ENCODE results near the gene SP100. TPM values are rescaled to one million over a fixed set of nuclear protein-coding genes. Genes with fewer than 3 reads are reported as not detected.

Gene SP100
- total and polyA plus RNA-seq, 2 of the 8 experiments (the other 6 are each of a cell fraction or from before 2014, with no cell fraction given) = 0.06 to 1.1 TPM

DNA sequence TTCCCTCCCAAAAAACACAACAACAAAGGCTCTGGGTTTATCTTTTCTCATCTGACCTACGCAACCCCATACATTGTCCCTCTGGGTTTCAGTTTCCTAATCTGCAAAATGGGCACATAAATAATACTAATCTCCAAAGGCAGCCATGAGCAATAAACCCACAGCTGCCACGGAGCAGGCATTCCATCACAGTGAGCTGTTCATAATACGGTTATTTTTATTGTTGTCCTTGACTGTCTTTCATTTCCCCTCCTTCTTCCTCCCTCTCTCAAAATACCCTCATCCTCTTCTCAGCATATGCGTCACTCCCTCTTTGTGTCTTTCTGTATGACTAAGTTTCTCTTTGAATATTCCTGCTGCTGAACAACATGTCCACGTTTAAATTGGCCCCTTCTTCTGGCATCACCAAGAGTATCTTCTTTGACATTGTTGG is 166.9 kb downstream of the SP100 start:
- H3K23me2 ChIP-seq (ENCODE audit: low read depth, low read length) = no peaks in the 10 kb centered on the region
- H4K91ac ChIP-seq (replicated peaks; ENCODE audit: insufficient read length, low read length) = no peak overlapping the region
- no peak overlapping the region for H3K4ac ChIP-seq (replicated peaks; ENCODE audit: insufficient read length, low read depth, low read length)
- H2BK12ac ChIP-seq (ENCODE audit: low read depth, low read length) = no peak overlapping the region
- H3K14ac ChIP-seq (ENCODE audit: insufficient read length) = no peak overlapping the region
- TF ChIP-seq, protein P1, sequence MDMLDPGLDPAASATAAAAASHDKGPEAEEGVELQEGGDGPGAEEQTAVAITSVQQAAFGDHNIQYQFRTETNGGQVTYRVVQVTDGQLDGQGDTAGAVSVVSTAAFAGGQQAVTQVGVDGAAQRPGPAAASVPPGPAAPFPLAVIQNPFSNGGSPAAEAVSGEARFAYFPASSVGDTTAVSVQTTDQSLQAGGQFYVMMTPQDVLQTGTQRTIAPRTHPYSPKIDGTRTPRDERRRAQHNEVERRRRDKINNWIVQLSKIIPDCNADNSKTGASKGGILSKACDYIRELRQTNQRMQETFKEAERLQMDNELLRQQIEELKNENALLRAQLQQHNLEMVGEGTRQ (IDR thresholded peaks at IDR 0.05; ENCODE audit: low read length) = no peak
- TF ChIP-seq TBP (IDR thresholded peaks at IDR 0.05; ENCODE audit: low read depth, low read length) (no peak), SP2 (IDR thresholded peaks at IDR 0.05; ENCODE audit: low read length) (no peak), RAD21 (IDR thresholded peaks at IDR 0.05 in 1 of 2, conservative IDR thresholded peaks at IDR 0.05 in 1 of 2; ENCODE audit: low read depth in 2 of 2, low read length in 2 of 2) (no peak), SIN3A (conservative IDR thresholded peaks at IDR 0.05 in 1 of 2, IDR thresholded peaks at IDR 0.05 in 1 of 2; ENCODE audit: low read depth in 1 of 2, low read length in 2 of 2) (no peak), EZH2 (IDR thresholded peaks at IDR 0.05; ENCODE audit: low read depth, low read length, severe bottlenecking) (no peak), KDM5A (IDR thresholded peaks at IDR 0.05; ENCODE audit: low read length) (no peak), GABPA (IDR thresholded peaks at IDR 0.05; ENCODE audit: borderline replicate concordance, insufficient read depth, low read length) (no peak), HDAC6 (IDR thresholded peaks at IDR 0.05; ENCODE audit: low read depth, low read length) (no peak), ASH2L (IDR thresholded peaks at IDR 0.05; ENCODE audit: low read length) (no peak)
- DNase-seq (ENCODE audit: low read depth in 1 of 2, low spot score in 2 of 2) (no peak), FAIRE-seq (no peak)
- H2BK120ac ChIP-seq (replicated peaks; ENCODE audit: low read depth, low read length) = no peak overlapping the region
- H4K5ac ChIP-seq (ENCODE audit: insufficient read length, low read depth, low read length) = no peak overlapping the region
- H3K9me3 ChIP-seq (ENCODE audit: insufficient read depth in 2 of 2, low read depth in 1 of 2, low read length in 1 of 2) = no peaks in the 10 kb centered on the region
- no peaks in the 10 kb centered on the region for H4K20me1 ChIP-seq (replicated peaks in 1 of 2; ENCODE audit: control insufficient read depth in 1 of 2, insufficient read depth in 2 of 2, low read length in 2 of 2)
- H3K27ac ChIP-seq (ENCODE audit: low read depth, low read length) = no peak overlapping the region
- H3K18ac ChIP-seq (ENCODE audit: extremely low read depth, low read length) = no peak overlapping the region
- POLR2A ChIA-PET (ENCODE audit: partially characterized antibody) = no interaction called here
- CTCF ChIA-PET (ENCODE audit: partially characterized antibody) = no interaction called here
- 89% methylated on average over 5 of the region's 5 CpGs; no CpG with 5 or more reads in 1 of the 2 experiments for WGBS, 2 experiments (ENCODE audit: extremely low coverage in 1 of 2, insufficient coverage in 1 of 2, insufficient read length in 1 of 2, insufficient replicate concordance in 2 of 2, low coverage in 1 of 2, low lambda C conversion rate in 2 of 2, missing lambda C conversion rate in 1 of 2)
- H3K4me1 ChIP-seq (replicated peaks in 1 of 4; ENCODE audit: control insufficient read depth in 3 of 4, insufficient read depth in 4 of 4, low read length in 3 of 4) = no peaks in the 10 kb centered on the region
- no peaks in the 10 kb centered on the region for H3K79me1 ChIP-seq (ENCODE audit: low read depth, low read length)
- H3K27me3 ChIP-seq (replicated peaks in 1 of 4; ENCODE audit: control insufficient read depth in 3 of 4, extremely low read depth in 1 of 4, insufficient read depth in 3 of 4, low read length in 3 of 4) = no peaks in the 10 kb centered on the region
- H3K36me3 ChIP-seq (ENCODE audit: control insufficient read depth in 2 of 4, insufficient read depth in 4 of 4, low read length in 3 of 4) = no peaks in the 10 kb centered on the region
- no peak overlapping the region for H3K9ac ChIP-seq (replicated peaks in 1 of 4; ENCODE audit: extremely low read depth in 1 of 4, low read depth in 3 of 4, low read length in 3 of 4)
- H2AFZ ChIP-seq (ENCODE audit: low read length) = no peak overlapping the region
- H2BK20ac ChIP-seq (ENCODE audit: low read length) = no peak overlapping the region
- no peak overlapping the region for H2AK5ac ChIP-seq (ENCODE audit: low read depth, low read length)
- H3K4me3 ChIP-seq (ENCODE audit: extremely low read depth in 1 of 4, insufficient read depth in 2 of 4, low read depth in 3 of 4, low read length in 4 of 4) = no peak overlapping the region
- no peak overlapping the region for H2BK15ac ChIP-seq (ENCODE audit: low read length)
- no peaks in the 10 kb centered on the region for H3K79me2 ChIP-seq (ENCODE audit: control insufficient read depth in 1 of 2, insufficient read depth in 2 of 2, low read length in 2 of 2)
- H2BK5ac ChIP-seq (ENCODE audit: low read depth, low read length) = no peak overlapping the region
- H3K23ac ChIP-seq (ENCODE audit: insufficient read length) = no peak overlapping the region
- no peak overlapping the region for H3K56ac ChIP-seq (replicated peaks; ENCODE audit: insufficient read length, low read depth, low read length)
- H4K8ac ChIP-seq (ENCODE audit: extremely low read depth, insufficient read depth, low read length) = no peak overlapping the region
- no peak overlapping the region for H3K4me2 ChIP-seq (ENCODE audit: insufficient read depth in 1 of 2, low read depth in 2 of 2, low read length in 2 of 2)
